GM19324 (cell line): ENCODE results near the gene KIAA0825.
"Not testable (repeated sequence)": the region's sequence is repeated elsewhere in the genome, so short reads cannot be mapped to it uniquely, and the experiment has no call there.

Experiments used
- ATAC-seq: cut with Tn5 transposase; IDR thresholded peaks from one replicate; pipeline ENCODE4 v1.9.1; 2021; ENCODE audit warnings: mild to moderate bottlenecking, moderate library complexity; ENCODE audit not compliant: unreplicated experiment, low FRiP score

Gene KIAA0825

GRCh38 chr5:94197970-94198369 lies 420.4 kb downstream of the KIAA0825 start:
- ATAC-seq = no peak

DNA sequence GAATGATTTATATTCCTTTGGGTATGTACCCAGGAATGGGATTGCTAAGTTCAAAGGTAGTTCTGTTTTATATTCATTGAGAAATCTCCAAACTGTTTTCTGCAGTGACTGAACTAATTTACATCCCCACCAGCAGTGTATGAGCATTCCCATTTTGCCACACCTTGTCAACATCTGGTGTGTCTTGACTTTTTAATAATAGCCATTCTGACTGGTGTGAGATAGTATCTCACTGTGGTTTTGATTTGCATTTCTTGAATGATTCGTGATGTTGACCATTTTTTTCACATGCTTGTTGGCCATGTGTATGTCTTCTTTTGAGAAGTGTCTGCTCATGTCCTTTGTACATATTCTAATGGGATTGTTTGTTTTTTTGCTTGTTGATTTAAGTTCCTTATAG lies 421.5 kb downstream of the KIAA0825 start:
- peak; percentile 48 for ATAC-seq

DNA sequence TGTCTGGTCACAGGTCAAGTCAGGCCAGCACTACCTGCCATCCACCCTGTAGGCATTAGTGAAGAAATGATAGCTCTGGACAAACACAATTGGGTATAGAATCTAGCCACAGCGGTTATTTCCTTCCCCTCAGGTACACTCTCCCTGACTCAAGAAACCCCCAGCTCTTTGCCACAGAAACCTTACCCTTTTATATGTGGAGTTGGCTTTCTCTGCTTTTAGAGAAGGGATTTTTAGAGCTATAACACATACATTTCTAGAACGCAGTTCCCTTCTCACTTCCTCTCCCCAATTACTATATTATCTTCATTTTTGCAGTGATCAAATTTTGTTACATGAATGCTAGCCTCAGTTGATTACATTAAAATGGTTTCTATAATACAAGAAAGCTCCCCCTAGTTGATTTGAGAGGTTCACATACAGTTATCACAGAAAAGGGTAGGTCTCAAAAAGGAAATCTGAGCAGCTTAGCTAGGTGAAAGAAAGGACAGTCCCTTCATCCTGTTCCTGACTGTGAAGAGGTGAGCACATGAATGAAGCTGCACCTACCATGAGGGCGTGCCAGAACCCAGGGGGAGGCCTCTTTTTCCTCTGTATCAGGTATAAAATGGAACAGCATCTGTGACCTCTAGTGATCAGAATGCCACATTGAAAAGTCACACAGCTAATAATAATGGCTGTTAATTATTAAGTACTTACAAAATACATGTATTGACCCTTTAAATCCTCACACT lies 425.6 kb downstream of the KIAA0825 start:
- no peak for ATAC-seq

GRCh38 chr5:94191604-94192003 lies 426.8 kb downstream of the KIAA0825 start:
- ATAC-seq = no peak

GRCh38 chr5:94188725-94189124 lies 429.7 kb downstream of the KIAA0825 start:
- no peak for ATAC-seq

GRCh38 chr5:94184870-94185269 lies 433.5 kb downstream of the KIAA0825 start:
- no peak for ATAC-seq

DNA sequence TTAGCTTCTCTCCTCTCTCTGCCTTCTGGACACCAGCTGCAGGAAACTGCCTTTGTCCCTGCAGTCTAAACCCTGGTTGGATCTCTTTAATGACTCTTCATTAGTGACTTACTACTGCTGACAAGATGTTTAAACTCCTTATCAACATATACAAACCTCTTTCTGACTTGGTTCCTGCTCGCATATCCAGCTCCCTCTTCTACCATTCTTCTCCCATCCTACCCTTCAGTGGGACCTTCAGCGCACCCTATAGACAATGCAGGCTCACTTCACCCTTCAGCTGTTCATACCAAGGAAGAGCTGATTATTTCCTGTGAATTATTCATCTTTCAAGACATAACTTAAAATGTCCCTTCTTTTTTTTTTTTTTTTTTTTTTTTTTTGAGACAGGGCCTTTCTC lies 436.5 kb downstream of the KIAA0825 start:
- no peak for ATAC-seq

- no peak for ATAC-seq
These were observed 437.6 kb downstream of the KIAA0825 start for GRCh38 chr5:94180761-94181160.

DNA sequence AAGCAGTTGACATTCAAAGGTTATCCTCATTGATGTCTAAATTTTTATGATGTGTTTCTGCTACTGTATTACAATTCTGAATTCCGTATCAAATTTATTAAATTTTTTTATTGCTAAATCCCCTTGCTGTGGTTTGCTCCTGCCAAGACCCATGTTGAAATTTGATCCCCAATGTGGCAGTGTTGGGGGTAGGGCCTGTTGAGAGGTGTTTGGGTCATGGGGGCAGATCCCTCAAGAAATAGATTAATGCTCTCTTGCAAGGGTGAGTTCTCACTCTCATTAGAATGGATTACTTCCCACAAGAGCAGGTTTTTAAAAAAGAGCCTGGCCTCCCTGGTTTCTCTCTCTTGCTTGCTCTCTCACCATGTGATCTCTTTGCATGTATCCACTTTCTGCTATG lies 442.5 kb downstream of the KIAA0825 start:
- no peak for ATAC-seq

DNA sequence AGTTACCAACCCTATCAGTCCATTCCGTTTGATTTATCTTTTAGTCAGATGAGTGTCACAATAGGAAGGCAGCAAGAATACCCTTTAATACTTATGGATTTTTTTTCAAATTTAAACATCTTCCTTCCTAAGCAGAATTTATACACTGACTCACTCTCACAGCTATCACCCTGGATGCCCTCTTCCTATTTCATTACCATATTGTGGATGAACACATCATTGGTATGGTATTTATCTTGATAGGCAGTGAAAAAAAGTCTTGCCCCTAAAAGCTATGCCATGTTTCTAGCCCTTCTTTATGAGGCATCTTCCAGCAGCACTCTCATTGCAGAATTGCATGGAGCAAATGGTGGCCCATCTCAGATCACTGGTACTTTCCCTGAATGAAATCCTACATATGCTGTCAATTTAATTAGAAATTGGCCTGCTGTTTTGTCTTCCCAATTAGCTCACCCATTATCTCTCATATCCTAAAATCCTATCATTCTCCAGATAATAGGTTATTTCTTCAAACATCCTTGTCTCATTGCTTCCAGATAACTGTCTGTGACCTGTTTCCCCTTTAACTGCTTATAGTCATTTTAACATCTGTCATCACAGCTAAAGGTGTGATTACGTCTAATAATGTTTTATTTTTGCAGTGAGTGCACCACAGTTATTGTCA lies 443.5 kb downstream of the KIAA0825 start:
- no peak for ATAC-seq

DNA sequence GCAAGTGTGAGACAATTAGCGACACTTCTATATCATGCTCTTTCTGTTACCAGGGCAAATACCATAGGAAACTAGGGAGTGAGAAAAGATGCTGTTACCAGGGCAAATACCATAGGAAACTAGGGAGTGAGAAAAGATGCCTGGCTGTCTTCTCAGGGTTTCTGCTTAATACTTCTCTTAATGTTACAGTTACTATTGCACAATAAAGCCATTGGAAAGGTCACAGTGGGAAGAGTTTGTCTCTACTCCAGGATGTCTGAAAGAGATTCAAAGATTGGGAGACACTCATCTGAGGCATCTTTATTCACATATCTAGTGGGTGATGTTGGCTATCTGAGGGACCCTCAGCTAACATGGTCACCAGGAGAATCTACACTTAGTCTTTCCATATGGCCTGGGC lies 445.3 kb downstream of the KIAA0825 start:
- no peak for ATAC-seq

- not testable (repeated sequence) for ATAC-seq
These were observed 447.3 kb downstream of the KIAA0825 start for GRCh38 chr5:94171070-94171469.

- peak; percentile 89 for ATAC-seq
These were observed 448.2 kb downstream of the KIAA0825 start for GRCh38 chr5:94170158-94170557.

DNA sequence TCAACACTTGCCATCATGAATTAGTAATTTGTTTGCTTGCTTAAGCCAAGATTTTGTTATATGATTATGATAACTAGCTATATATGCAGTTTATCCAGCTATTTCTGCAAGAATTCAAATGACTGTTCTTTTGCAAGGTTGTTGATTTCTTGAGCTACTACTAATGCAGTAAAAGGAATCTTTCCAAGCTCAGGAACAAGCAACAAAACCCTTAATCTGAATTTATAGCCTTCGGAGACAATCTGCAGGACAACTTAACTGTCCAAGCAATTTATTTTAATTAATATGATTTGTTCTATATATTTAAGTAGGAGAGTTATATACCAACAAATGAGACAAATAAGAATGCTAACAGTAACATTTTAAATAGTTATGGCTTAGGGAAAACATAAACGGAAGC lies 450.3 kb downstream of the KIAA0825 start:
- ATAC-seq = no peak

- ATAC-seq = no peak
These were observed 456.6 kb downstream of the KIAA0825 start for GRCh38 chr5:94161801-94162200.

DNA sequence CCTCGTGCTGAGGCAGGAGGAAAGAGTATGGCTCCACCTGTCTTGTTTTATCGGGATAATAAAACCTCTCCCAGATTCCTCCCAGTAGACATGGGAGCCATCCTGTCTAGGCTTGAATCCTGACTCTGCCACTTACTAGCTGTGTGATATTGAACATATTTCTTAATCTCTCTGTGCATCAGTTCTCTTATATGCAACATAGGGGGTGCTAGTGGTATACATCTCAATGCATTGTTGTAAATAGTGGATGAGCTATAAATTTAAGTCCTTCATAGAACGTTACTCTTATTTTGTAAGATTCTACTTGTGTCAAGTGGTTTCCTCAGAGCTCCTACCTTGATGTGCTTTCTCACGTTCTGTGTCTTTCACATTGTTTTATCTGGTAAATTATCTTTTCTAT lies 459.3 kb downstream of the KIAA0825 start:
- no peak for ATAC-seq

- ATAC-seq = no peak
These were observed 460.5 kb downstream of the KIAA0825 start for GRCh38 chr5:94157704-94158539.

GRCh38 chr5:94154672-94155071 lies 463.7 kb downstream of the KIAA0825 start:
- no peak for ATAC-seq

DNA sequence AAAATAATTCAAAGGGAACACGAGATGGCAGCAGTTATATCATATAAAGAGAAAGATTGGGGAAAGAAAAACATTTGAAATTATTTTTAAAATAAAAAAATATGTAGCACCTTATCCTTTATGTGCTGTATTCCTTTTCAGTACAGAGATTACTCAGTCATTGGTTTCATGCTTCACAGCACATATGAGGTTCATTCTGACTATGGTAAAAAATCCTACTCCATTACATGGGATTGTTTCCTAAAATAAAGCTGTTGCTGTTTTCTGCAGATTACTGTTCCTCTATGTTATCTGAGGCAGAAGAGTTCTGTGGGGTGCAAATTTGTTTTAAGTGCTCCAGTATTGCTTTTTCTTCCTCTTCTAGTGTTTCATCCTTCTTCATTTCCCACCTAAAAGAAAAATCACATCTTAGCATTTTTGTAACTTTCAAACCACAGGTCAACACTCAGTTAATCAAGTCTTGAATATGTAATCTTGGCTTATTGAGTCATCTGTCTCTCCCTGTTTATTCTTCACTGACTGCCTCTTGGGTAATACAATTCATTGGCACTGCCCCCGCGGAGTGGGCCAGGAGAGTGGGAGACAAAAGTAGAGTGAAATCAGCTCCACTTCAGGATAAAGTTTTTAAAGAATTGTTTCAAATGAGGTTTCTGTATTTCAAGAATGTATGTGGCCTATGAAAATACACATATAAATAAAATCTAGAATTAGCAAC lies 464.5 kb downstream of the KIAA0825 start:
- ATAC-seq = no peak

DNA sequence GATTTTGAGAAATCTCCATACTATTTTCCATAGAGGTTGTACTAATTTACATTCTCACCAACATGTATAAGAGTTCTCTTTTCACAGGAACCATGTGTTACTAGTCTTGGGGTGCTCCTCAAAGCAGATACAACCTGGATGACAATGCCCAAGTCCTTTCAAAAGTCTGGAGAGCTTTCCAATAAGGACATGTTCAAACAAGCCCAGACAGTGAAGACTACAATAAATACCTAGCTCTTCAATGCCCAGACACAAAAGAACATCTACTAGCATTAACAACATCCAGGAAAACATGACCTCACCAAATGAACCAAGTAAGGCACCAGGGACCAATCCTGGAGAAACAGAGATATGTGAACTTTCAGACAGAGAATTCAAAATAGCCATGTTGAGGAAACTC lies 474.8 kb downstream of the KIAA0825 start:
- ATAC-seq = not testable (repeated sequence)

- ATAC-seq = no peak
These were observed 478.1 kb downstream of the KIAA0825 start for GRCh38 chr5:94140300-94140699.
